ENCODE data around the gene ZNF576. TPM values are rescaled to one million over a fixed set of nuclear protein-coding genes. Genes with fewer than 3 reads are reported as not detected.

Gene ZNF576
- total and polyA plus RNA-seq, 9 of the 15 experiments (the other 6 are each of a cell fraction or from before 2014, with no cell fraction given), result 6.8 to 18.2 (median 12.2) TPM

- no peak for TF ChIP-seq ZBTB40 (IDR thresholded peaks at IDR 0.05)
- TF ChIP-seq ZBTB40 (CRISPR knock-in tag; IDR thresholded peaks at IDR 0.05), result no peak
- TF ChIP-seq PCBP2 (IDR thresholded peaks at IDR 0.05; ENCODE audit: low read depth, low read length, poor library complexity, severe bottlenecking), result no peak
- TF ChIP-seq ESRRB (CRISPR knock-in tag; IDR thresholded peaks at IDR 0.05; ENCODE audit: borderline replicate concordance), result no peak
- TF ChIP-seq NR0B1 (IDR thresholded peaks at IDR 0.05; ENCODE audit: partially characterized antibody), result no peak
- no peak for TF ChIP-seq REST (IDR thresholded peaks at IDR 0.05; ENCODE audit: borderline replicate concordance)
- TF ChIP-seq REST (CRISPR knock-in tag; IDR thresholded peaks at IDR 0.05; ENCODE audit: low read depth), result no peak
- no peak for TF ChIP-seq ZBTB26 (CRISPR knock-in tag; IDR thresholded peaks at IDR 0.05)
Measured at GRCh38 chr19:43616306-43616705, 19.9 kb downstream of the ZNF576 start (continued).
